DMS 273 (cell line): ENCODE results near the gene AGAP1.

Experiments used
- DNase-seq: peaks from one replicate; lab custom pipeline; 2025; ENCODE audit not compliant: unreplicated experiment; lab: John Stamatoyannopoulos, UW

The AGAP1 gene

DNA sequence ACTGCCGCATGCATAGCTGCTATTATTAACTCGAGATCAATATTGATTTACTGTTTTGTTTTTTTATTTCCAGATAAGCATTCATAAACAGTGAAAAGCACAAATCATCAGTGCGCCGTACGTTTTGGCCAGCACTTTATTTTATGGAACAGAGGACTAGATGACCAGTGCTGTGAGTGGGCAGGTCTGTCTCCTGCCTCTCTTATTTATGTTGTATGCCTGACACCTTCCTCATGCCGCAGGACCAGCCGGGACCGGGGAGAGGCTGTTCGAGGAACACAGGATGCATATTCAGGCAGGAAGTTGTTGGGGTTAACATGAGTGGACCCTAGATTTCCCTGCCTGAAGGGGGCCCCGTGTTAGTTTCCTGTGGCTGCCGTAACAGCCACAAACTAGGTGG is 72.6 kb downstream of the AGAP1 start:
- DNase-seq = no peak

- no peak for DNase-seq
Observed at GRCh38 chr2:235566931-235567495, 73.2 kb downstream of the AGAP1 start.

DNA sequence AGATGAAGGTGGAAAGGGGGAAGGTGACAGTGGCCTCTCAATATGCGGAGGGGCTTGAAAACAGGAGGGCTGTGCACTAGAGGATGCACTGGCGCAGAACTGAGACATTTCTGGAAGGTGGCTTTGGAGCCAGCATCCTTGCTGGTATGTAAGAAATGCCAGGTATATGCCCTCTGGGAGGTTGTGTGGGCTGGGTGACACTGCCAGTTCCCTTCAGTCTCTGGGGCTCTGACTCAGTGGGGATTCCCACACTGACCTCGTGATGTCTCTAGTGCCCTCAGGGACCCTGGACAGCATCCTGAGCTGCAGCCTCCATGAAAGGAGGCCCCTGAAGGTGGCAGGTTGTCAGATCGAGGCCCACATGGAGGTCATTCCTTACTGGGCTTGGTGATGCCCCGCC is 74.0 kb downstream of the AGAP1 start:
- DNase-seq = no peak

- no peak for DNase-seq
Observed at GRCh38 chr2:235568431-235568830, 74.6 kb downstream of the AGAP1 start.

GRCh38 chr2:235569837-235570236 is 76.0 kb downstream of the AGAP1 start:
- no peak for DNase-seq

DNA sequence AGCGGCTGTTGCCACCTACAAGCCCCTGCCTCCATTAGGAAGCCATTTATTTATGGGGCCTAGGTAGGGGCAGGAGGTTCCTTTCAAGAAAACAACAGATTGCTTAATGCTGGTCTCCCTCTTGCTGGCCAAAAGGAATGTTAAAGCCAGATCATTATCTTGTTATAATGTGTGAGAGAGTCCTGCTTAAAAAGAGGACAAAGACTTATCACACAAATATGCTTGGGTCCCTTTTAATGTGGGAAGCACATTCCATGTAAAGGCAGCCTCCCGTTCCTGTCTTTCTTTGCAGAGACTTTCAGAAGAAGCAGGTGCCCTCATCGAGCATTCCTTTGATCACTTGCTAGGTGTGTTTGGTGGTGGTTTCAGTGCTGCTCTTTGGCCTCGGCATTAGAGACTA is 76.4 kb downstream of the AGAP1 start:
- DNase-seq = no peak

DNA sequence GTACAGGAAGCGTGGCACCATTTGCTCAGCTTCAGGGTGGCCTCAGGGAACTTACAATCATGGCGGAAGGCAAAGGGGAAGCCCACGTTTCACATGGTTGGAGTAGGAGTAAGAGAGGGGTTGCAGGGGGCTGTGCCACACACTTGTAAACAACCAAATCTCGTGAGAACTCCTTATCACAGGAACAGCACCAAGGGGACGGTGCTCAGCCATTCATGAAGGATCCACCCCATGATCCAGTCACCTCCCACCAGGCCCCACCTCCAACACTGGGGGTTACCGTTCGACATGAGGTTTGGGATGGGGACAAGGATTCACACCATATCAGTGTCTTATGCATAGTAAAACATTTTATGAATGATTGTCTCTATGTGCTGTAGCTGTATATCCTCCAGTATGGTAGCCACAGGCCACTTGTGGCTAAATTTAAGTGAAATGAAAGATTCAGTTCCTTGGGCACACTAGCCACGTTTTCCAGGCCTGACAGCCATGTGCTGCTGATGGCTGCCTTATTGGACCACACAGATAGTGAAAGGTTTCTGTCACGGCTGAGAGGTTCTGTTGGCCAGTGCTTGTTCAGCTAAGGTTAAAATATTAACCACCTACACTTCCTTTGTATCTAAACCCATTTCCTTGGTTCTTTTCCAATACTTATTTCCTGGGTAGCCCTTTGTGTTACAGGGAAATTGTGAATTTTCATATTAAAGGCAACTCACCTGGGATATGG is 77.3 kb downstream of the AGAP1 start:
- DNase-seq = no peak

DNA sequence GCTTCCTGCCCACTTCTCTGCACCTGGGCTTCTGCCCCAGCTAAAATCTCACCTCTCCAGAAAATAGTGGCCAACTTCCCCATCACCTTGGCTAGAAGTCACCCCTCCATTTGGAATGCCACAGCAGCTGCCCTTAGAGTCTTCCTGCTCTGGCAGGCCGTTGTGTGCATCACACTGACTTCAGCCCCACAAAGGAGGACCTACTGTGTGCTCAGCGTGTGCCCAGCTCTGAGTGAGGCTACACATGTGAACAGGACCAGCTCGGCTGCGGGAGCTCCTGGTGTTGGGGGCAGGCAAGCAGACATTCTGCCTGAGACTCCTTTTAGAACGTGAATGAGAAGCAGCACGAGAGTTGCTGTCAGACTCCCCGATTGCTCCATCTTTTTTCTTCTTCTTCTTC is 78.7 kb downstream of the AGAP1 start:
- no peak for DNase-seq

- peak; percentile 75 for DNase-seq
Observed at GRCh38 chr2:235573331-235574221, 79.7 kb downstream of the AGAP1 start.

DNA sequence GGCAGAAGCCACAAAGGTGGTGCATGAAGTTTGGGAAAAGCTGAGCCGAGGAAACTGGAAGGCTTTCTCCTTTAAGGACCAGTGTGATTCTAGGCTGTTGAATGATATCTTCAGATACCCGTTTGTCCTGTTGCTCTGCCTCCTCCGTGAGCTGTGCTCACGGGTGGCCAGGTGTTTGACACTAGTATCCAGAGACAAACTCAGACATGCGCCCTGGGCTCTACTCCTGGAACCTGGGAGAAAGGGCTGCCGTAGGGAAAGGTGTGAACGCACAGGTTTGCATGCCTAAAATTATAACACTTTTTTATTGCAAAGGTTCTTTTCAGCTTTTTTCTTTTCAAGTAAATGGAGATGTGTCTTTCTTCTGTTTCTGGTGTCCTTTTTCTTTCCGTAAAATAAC is 81.6 kb downstream of the AGAP1 start:
- no peak for DNase-seq

GRCh38 chr2:235575904-235576303 is 82.1 kb downstream of the AGAP1 start:
- DNase-seq = no peak

GRCh38 chr2:235576337-235576910 is 82.6 kb downstream of the AGAP1 start:
- no peak for DNase-seq

- DNase-seq = no peak
Observed at GRCh38 chr2:235577404-235578330, 83.8 kb downstream of the AGAP1 start.

DNA sequence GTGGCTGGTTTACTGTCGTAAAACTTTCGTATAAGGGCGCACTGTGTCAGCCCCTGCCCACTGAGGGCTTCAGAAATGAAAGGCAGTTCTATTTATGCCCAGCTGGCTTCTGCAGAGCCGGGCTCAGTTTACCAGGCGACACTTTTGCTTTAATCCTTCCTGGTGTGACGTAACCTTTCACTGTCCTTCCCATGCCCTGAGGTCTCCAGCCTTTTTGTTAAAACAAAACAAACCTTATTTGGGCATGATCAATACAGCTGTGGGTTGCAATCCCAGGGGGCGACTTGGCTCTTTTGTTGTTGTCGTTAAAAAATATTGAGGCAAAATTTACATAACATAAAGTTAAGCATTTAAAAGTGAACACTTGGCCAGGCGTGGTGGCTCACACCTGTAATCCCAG is 85.3 kb downstream of the AGAP1 start:
- no peak for DNase-seq

DNA sequence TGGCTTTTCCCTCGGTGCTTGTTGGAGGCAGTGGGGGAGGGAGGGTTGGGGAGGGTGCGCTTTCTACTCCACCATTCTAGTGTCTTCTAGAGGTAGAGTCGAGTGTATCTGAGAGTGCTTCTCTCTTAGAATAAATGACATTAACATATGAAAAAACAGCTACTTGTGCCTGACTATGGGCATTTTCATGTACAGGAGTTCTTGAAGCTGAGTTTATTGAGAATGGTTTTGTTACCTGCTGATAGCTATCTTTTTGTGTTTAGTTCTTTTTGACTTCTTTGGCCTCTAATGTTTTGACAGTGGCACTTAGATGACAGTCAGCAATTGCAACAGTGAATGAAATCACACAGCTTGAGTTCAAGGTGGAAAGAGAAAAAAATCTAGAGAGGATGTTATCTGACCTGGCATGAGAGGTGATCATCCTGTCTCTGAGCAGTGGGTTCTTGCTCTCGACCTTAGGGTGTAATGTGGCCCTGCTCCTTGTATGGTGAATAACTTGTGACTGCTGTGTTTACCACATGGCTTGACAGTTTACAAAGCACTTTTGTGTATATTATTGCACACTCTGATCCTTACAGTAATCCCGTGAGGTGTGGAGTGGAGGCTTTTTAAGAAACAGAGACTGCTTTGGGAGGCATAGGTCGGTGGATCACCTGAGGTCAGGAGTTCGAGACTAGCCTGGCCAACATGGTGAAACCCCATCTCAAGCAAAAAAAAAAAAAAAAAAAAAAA is 86.7 kb downstream of the AGAP1 start:
- no peak for DNase-seq

GRCh38 chr2:235582081-235582686 is 88.3 kb downstream of the AGAP1 start:
- DNase-seq = no peak

GRCh38 chr2:235582729-235583128 is 88.9 kb downstream of the AGAP1 start:
- DNase-seq = no peak

- no peak for DNase-seq
Observed at GRCh38 chr2:235583144-235583543, 89.3 kb downstream of the AGAP1 start.

DNA sequence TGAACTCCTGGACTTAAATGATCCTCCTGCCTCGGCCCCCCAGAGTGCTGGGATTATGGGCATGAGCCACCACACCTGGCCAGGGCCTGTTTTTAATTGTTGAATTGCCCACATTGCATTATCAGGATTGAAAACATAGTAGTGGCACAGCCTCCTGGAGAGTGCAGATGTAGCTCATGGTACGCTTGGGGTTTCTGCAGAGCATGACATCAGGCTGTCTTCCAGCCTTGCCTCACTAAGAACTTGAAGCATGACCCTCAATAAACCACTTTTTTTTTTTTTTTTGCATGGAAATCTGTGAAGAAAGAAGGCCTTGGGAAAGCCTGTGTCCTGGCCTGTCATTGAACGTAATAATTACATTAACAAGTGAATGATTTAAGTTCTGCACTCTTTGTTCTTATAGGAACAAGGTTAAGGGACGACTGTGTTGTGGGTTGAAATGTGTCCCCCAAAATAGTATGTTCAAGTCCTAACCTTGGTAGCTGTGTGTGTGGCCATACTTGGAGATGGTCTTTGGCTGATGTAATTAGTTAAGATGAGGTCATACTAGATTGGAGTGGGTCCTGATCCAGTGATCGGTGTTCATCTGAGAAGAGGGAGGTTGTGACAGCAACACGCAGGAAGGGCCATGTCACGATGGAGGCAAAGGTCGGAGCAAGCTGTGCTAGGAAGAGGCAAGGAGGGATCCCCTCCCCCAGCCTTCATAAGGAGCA is 90.2 kb downstream of the AGAP1 start:
- DNase-seq = no peak
